Adipocyte (in vitro differentiated cells): ENCODE measurements around the gene SLC45A2.
"Not testable (repeated sequence)": the region's sequence is repeated elsewhere in the genome, so short reads cannot be mapped to it uniquely, and the experiment has no call there.

Experiments used
- DNase-seq: peaks from one replicate; pipeline ENCODE4 v3.0.0-alpha.2; 2015; ENCODE audit warnings: low read depth
- H3K27me3 ChIP-seq: replicated peaks from 2 replicates; pipeline ENCODE4 v1.7.0; 2013; ENCODE audit warnings: mild to moderate bottlenecking, low read length, moderate library complexity; ENCODE audit not compliant: control insufficient read depth, insufficient read depth
- H3K36me3 ChIP-seq: 2 replicates; pipeline ENCODE4 v1.7.0; 2013; ENCODE audit warnings: low read length, mild to moderate bottlenecking, moderate library complexity; ENCODE audit not compliant: control insufficient read depth, insufficient read depth, severe bottlenecking
- H3K4me1 ChIP-seq: 2 replicates; pipeline ENCODE4 v1.7.0; 2013; ENCODE audit warnings: mild to moderate bottlenecking, low read length, moderate library complexity; ENCODE audit not compliant: control insufficient read depth, insufficient read depth
- H3K4me3 ChIP-seq: 2 replicates; pipeline ENCODE4 v1.7.0; 2013; ENCODE audit warnings: mild to moderate bottlenecking, low read length, moderate library complexity
- H3K9ac ChIP-seq: 2 replicates; pipeline ENCODE4 v1.7.0; 2013; ENCODE audit warnings: mild to moderate bottlenecking, low read length, moderate library complexity
- H3K9me3 ChIP-seq: 2 replicates; pipeline ENCODE4 v1.7.0; 2013; ENCODE audit warnings: mild to moderate bottlenecking, low read length, moderate library complexity; ENCODE audit not compliant: control insufficient read depth

SLC45A2 gene

GRCh38 chr5:34016750-34017149, 32.3 kb upstream of the SLC45A2 start:
- Histone ChIP-seq H3K9me3 (no peaks in the 10 kb centered on the region), H3K4me1 (peaks cover 19% of the 10 kb centered on the region), H3K4me3 (no peak overlapping the region), H3K9ac (no peak overlapping the region), H3K36me3 (no peaks in the 10 kb centered on the region), H3K27me3 (no peaks in the 10 kb centered on the region)
- no peak for DNase-seq

- Histone ChIP-seq H3K9ac (no peak overlapping the region), H3K4me3 (no peak overlapping the region), H3K4me1 (peaks cover 20% of the 10 kb centered on the region), H3K27me3 (no peaks in the 10 kb centered on the region), H3K9me3 (no peaks in the 10 kb centered on the region), H3K36me3 (no peaks in the 10 kb centered on the region)
- DNase-seq = no peak
Observed at GRCh38 chr5:34016222-34016621, 31.7 kb upstream of the SLC45A2 start.

GRCh38 chr5:34015120-34015822, 30.8 kb upstream of the SLC45A2 start:
- Histone ChIP-seq H3K36me3 (no peaks in the 10 kb centered on the region), H3K27me3 (no peaks in the 10 kb centered on the region), H3K4me3 (no peak overlapping the region), H3K9me3 (no peaks in the 10 kb centered on the region), H3K4me1 (peaks cover 20% of the 10 kb centered on the region), H3K9ac (no peak overlapping the region)
- DNase-seq = no peak

GRCh38 chr5:34014626-34015025, 30.1 kb upstream of the SLC45A2 start:
- Histone ChIP-seq H3K4me1 (peaks cover 20% of the 10 kb centered on the region), H3K36me3 (no peaks in the 10 kb centered on the region), H3K9ac (no peak overlapping the region), H3K4me3 (no peak overlapping the region), H3K9me3 (no peaks in the 10 kb centered on the region), H3K27me3 (no peaks in the 10 kb centered on the region)
- DNase-seq = no peak

- H3K36me3 ChIP-seq = no peaks in the 10 kb centered on the region
- peaks cover 31% of the 10 kb centered on the region for H3K4me1 ChIP-seq
- H3K27me3 ChIP-seq = no peaks in the 10 kb centered on the region
- H3K9me3 ChIP-seq = no peaks in the 10 kb centered on the region
- H3K9ac ChIP-seq = no peak overlapping the region
- no peak for DNase-seq
- H3K4me3 ChIP-seq = no peak overlapping the region
Observed at GRCh38 chr5:34013547-34013946, 29.1 kb upstream of the SLC45A2 start.

- DNase-seq = peak; percentile 18
- Histone ChIP-seq H3K9me3 (no peaks in the 10 kb centered on the region), H3K27me3 (no peaks in the 10 kb centered on the region), H3K4me1 (peaks cover 31% of the 10 kb centered on the region), H3K36me3 (no peaks in the 10 kb centered on the region), H3K4me3 (no peak overlapping the region), H3K9ac (no peak overlapping the region)
Observed at GRCh38 chr5:34012791-34013190, 28.3 kb upstream of the SLC45A2 start.

GRCh38 chr5:34011536-34011935, 27.0 kb upstream of the SLC45A2 start:
- no peaks in the 10 kb centered on the region for H3K36me3 ChIP-seq
- H3K9me3 ChIP-seq = no peaks in the 10 kb centered on the region
- H3K27me3 ChIP-seq = no peaks in the 10 kb centered on the region
- no peak overlapping the region for H3K9ac ChIP-seq
- peaks cover 39% of the 10 kb centered on the region for H3K4me1 ChIP-seq
- DNase-seq = no peak
- H3K4me3 ChIP-seq = no peak overlapping the region

- not testable (repeated sequence) for DNase-seq, H3K27me3 ChIP-seq, H3K9ac ChIP-seq, H3K4me3 ChIP-seq, H3K9me3 ChIP-seq, H3K36me3 ChIP-seq
- H3K4me1 ChIP-seq = peaks cover 46% of the 10 kb centered on the region
Observed at GRCh38 chr5:34010146-34010545, 25.7 kb upstream of the SLC45A2 start.

GRCh38 chr5:34009610-34010009, 25.1 kb upstream of the SLC45A2 start:
- no peaks in the 10 kb centered on the region for H3K9me3 ChIP-seq
- no peak overlapping the region for H3K9ac ChIP-seq
- peaks cover 46% of the 10 kb centered on the region for H3K4me1 ChIP-seq
- H3K4me3 ChIP-seq = no peak overlapping the region
- DNase-seq = no peak
- no peaks in the 10 kb centered on the region for H3K36me3 ChIP-seq
- no peaks in the 10 kb centered on the region for H3K27me3 ChIP-seq

- Histone ChIP-seq H3K4me3 (peak overlapping the region; percentile 88), H3K9me3 (no peaks in the 10 kb centered on the region), H3K4me1 (peaks cover 46% of the 10 kb centered on the region), H3K9ac (peak overlapping the region; percentile 93), H3K36me3 (peaks cover 7% of the 10 kb centered on the region), H3K27me3 (no peaks in the 10 kb centered on the region)
- DNase-seq = peak; percentile 29
Observed at GRCh38 chr5:34008802-34009201, 24.3 kb upstream of the SLC45A2 start.

- peaks cover 16% of the 10 kb centered on the region for H3K36me3 ChIP-seq
- no peaks in the 10 kb centered on the region for H3K27me3 ChIP-seq
- peak; percentile 95 for DNase-seq
- H3K9ac ChIP-seq = peak within 1 kb of the TSS; percentile 93
- H3K4me1 ChIP-seq = peaks cover 43% of the 10 kb centered on the region
- no peaks in the 10 kb centered on the region for H3K9me3 ChIP-seq
- peak within 1 kb of the TSS; percentile 88 for H3K4me3 ChIP-seq
Observed at GRCh38 chr5:34007621-34008600, 23.4 kb upstream of the SLC45A2 start, which contains the start of gene AMACR. Gene AMACR, minus strand, starts transcription at chr5:34008050. Its CDS starts 31 bp downstream, at chr5:34008019.
